Heart right ventricle (tissue), 16 donors: ENCODE results near the gene MTCH1. TPM values are rescaled to one million over a fixed set of nuclear protein-coding genes. Genes with fewer than 3 reads are reported as not detected.
"Not testable (repeated sequence)": the region's sequence is repeated elsewhere in the genome, so short reads cannot be mapped to it uniquely, and the experiment has no call there.

Experiments used
- ATAC-seq, 8 donors: fragments of 200-7000 bp; cut with Tn5 transposase; one replicate each; pipeline ENCODE4 v1.9.1; 2020; ENCODE audit warnings: mild to moderate bottlenecking in 8 of 8, moderate library complexity in 8 of 8, moderate number of reproducible peaks in 1 of 8
- DNase-seq, 2 donors: peaks; one replicate each; pipeline ENCODE4 v3.0.0-alpha.2; 2020
- H3K27ac ChIP-seq, 10 donors: fragments of 200-600 bp; sonication (generic) in 2 of 10; one replicate each; pipeline versions ENCODE4 v1.5.0 to v1.8.0; 2020 to 2022; ENCODE audit warnings: mild to moderate bottlenecking in 3 of 10
- H3K27me3 ChIP-seq, 7 donors: fragments of 200-600 bp; one replicate each; pipeline ENCODE4 v1.8.0; 2021 to 2022; ENCODE audit warnings: mild to moderate bottlenecking in 2 of 7
- H3K36me3 ChIP-seq, 9 donors: fragments of 200-600 bp; sonication (generic) in 1 of 9; one replicate each; pipeline versions ENCODE4 v1.5.0 to v1.8.0; 2020 to 2022; ENCODE audit warnings: mild to moderate bottlenecking in 2 of 9
- H3K4me1 ChIP-seq, 9 donors: fragments of 200-600 bp; sonication (generic) in 1 of 9; one replicate each; pipeline versions ENCODE4 v1.5.0 to v1.8.0; 2020 to 2022; ENCODE audit warnings: mild to moderate bottlenecking in 4 of 9
- H3K4me3 ChIP-seq, 10 donors: fragments of 200-600 bp; sonication (generic) in 2 of 10; one replicate each; pipeline versions ENCODE4 v1.5.0 to v1.8.0; 2020 to 2022; ENCODE audit warnings: mild to moderate bottlenecking in 7 of 10, moderate library complexity in 2 of 10
- H3K9me3 ChIP-seq, 11 donors: fragments of 200-600 bp in 10 of 11; sonication (generic) in 2 of 11; one replicate each; pipeline versions ENCODE4 v1.5.0 to v1.8.0; 2013 to 2022; ENCODE audit warnings: mild to moderate bottlenecking in 2 of 11, control low read depth in 1 of 11, moderate library complexity in 1 of 11
- CTCF ChIP-seq, 9 donors: fragments of 200-600 bp; sonication (generic) in 2 of 9; IDR thresholded peaks; one replicate each; pipeline versions ENCODE4 v1.5.0 to v1.8.0; 2021 to 2022; ENCODE audit warnings: antibody characterized with exemption in 9 of 9, mild to moderate bottlenecking in 5 of 9, moderate library complexity in 1 of 9
- WGBS, 2 donors: extraction: QIAGEN DNeasy Blood & Tissue Kit; methylation state at CpG; one replicate each; pipeline ENCODE4 v1.1.7; 2013; ENCODE audit warnings: inconsistent platforms in 1 of 2; 5-methylcytosine and 5-hydroxymethylcytosine counted together
- intact Hi-C, 10 donors: fragments of 100-400 bp; cut with DNase I; formaldehyde crosslinking; loops; one replicate each; pipeline versions ENCODE4 v1.11.1 to v1.14.2; 2022
- polyA plus RNA-seq, 2 donors: library from polyadenylated mRNA; stranded (reverse); fragments of 200-250 nt; gene quantifications; one replicate each; pipeline ENCODE4 v1.2.3, GENCODE V29; 2013
- total RNA-seq, 10 donors: library from RNA; stranded (reverse); fragmentation: NEBNext Ultra II Directional in 3 of 10; extraction: Animal tissue kit (Norgen Biotek cat#: 25700) in 3 of 10; gene quantifications; one replicate each; pipeline versions ENCODE4 v1.2.1 to v1.2.4, GENCODE V29; 2021 to 2023
- donor health status: Arrhythmogenic right ventricular cardiomyopathy.
- donor health status: ischemic (EF 13 %, LVEDD 7.1; RV severe dilation, severe dysfunction).
- donor health status: healthy with polysubstance abuse.
- donor health status: DM: no; HTN: yes; CAD: no.
- donor health status: DM: no; HTN: no; CAD: no.
- donor health status: ischemic (EF 25% LVEDD 6.9; RV normal size, moderate dysfunction).
- donor health status: ischemic (EF 25% LVEDD 5.7; RV mildly dilated, moderate dysfunction).
- donor health status: healthy.
- donor health status: DM: yes; HTN: yes; CAD: no.
- donor health status: Ischemic cardiomyopathy.
- donor health status: ischemic (EF 35%, LVEDD 5.7; RV mildly dilated, moderate dysfunction).
- donor health status: nonischemic (EF 11% LVEDD 7.7; RV severe dilation, severe dysfunction).
- donor health status: DM: yes; HTN: yes; CAD: no.
- donor health status: PGD.
- donor health status: ischemic (EF 29% LVEDD 5.4; RV normal size, mild dysfunction).
- donor health status: nonischemic (EF 23%, LVEDD 6.1; RV moderate dilation, normal function).

Gene MTCH1
- total and polyA plus RNA-seq, 12 donors: 82.6 to 341 (median 156) TPM

GRCh38 chr6:36940027-36940426 lies 46.0 kb downstream of the MTCH1 start:
- H3K4me1 ChIP-seq: no peaks in the 10 kb centered on the region
- H3K36me3 ChIP-seq: no peaks in the 10 kb centered on the region
- H3K27ac ChIP-seq: no peak overlapping the region
- H3K27me3 ChIP-seq: no peaks in the 10 kb centered on the region
- no peaks in the 10 kb centered on the region for H3K9me3 ChIP-seq
- ATAC-seq (no peak), DNase-seq (no peak)
- 89 to 92% methylated on average over 10 of the region's 10 CpGs for WGBS, 2 donors
- intact Hi-C loops: no loop called here
- TF ChIP-seq CTCF (IDR thresholded peaks at IDR 0.05): no peak
- no peak overlapping the region for H3K4me3 ChIP-seq

- H3K36me3 ChIP-seq, DNase-seq, H3K9me3 ChIP-seq, intact Hi-C loops, H3K27ac ChIP-seq, H3K27me3 ChIP-seq, H3K4me3 ChIP-seq, H3K4me1 ChIP-seq: not testable (repeated sequence)
- 68 to 74% methylated on average over 4 to 5 of the region's 5 CpGs for WGBS, 2 donors
- ATAC-seq: peak in 1 of 8 donors; percentile 61
These were observed 47.0 kb downstream of the MTCH1 start for GRCh38 chr6:36939005-36939404.

- WGBS, 2 donors: 60 to 75% methylated on average over 4 of the region's 4 CpGs
- Histone ChIP-seq H3K4me1 (no peaks in the 10 kb centered on the region), H3K36me3 (no peaks in the 10 kb centered on the region), H3K27me3 (no peaks in the 10 kb centered on the region), H3K27ac (no peak overlapping the region), H3K9me3 (no peaks in the 10 kb centered on the region), H3K4me3 (no peak overlapping the region)
- intact Hi-C loops: no loop called here
- no peak for TF ChIP-seq CTCF (IDR thresholded peaks at IDR 0.05)
- DNase-seq (no peak), ATAC-seq (peak in 4 of 8 donors; percentile 27 to 71 (median 54))
These were observed 47.5 kb downstream of the MTCH1 start for GRCh38 chr6:36938536-36938935.

- DNase-seq: no peak
These were observed 48.1 kb downstream of the MTCH1 start for GRCh38 chr6:36937896-36938295.

More at GRCh38 chr6:36937896-36938295, 48.1 kb downstream of the MTCH1 start:
- H3K36me3 ChIP-seq: no peaks in the 10 kb centered on the region
- intact Hi-C loops: no loop called here
- no peaks in the 10 kb centered on the region for H3K9me3 ChIP-seq
- WGBS, 2 donors: 95 to 96% methylated on average over 6 of the region's 6 CpGs
- no peak overlapping the region for H3K27ac ChIP-seq
- H3K4me1 ChIP-seq: no peaks in the 10 kb centered on the region
- TF ChIP-seq CTCF (IDR thresholded peaks at IDR 0.05): no peak
- no peak overlapping the region for H3K4me3 ChIP-seq
- ATAC-seq: no peak
- no peaks in the 10 kb centered on the region for H3K27me3 ChIP-seq
